ENCODE measurements around the gene PSORS1C1.
"Not testable (repeated sequence)": the region's sequence is repeated elsewhere in the genome, so short reads cannot be mapped to it uniquely, and the experiment has no call there.

PSORS1C1 gene

DNA sequence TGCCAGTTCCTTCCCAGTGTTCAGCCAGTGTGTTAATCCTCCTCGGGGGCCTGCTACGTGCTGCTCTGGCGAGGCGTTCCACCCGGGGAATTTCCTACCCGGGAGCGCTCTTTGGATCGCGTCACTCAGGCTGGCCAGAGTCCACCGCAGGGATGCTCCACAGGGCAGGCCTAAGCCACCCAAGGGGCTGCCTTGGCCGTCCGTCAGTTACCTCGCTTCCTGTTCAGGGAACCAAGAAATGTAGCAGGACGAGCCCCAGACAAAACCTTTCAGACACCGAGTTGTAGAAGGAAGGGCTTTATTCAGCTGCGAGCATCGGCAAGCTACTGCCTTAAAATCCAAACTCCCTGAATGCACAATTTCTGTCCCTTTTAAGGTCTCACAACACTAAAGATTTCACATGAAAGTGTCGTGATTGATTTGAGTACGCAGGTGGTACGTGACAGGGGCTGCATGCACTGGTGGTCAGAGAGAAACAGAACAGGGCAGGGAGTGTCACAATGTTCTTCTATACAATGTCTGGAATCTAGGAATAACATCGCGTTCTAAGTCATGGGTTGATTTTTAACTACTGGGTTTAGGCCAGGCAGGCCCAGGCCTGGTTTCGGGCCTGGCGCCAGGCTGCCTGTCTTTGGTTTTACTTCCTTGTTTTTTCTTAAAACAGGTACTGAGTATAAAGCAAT is 71.6 kb downstream of the PSORS1C1 start:
- no peaks in the 10 kb centered on the region for H3K36me3 ChIP-seq
- H3K4me3 ChIP-seq (ENCODE audit: low read depth, low read length), result no peak overlapping the region
- DNase-seq, result no peak
- no peak overlapping the region for H3K27ac ChIP-seq
- H3K9me3 ChIP-seq (ENCODE audit: severe bottlenecking), result no peaks in the 10 kb centered on the region
- TF ChIP-seq, protein P1, sequence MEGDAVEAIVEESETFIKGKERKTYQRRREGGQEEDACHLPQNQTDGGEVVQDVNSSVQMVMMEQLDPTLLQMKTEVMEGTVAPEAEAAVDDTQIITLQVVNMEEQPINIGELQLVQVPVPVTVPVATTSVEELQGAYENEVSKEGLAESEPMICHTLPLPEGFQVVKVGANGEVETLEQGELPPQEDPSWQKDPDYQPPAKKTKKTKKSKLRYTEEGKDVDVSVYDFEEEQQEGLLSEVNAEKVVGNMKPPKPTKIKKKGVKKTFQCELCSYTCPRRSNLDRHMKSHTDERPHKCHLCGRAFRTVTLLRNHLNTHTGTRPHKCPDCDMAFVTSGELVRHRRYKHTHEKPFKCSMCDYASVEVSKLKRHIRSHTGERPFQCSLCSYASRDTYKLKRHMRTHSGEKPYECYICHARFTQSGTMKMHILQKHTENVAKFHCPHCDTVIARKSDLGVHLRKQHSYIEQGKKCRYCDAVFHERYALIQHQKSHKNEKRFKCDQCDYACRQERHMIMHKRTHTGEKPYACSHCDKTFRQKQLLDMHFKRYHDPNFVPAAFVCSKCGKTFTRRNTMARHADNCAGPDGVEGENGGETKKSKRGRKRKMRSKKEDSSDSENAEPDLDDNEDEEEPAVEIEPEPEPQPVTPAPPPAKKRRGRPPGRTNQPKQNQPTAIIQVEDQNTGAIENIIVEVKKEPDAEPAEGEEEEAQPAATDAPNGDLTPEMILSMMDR (IDR thresholded peaks at IDR 0.05; ENCODE audit: low read depth, low read length), result no peak
- H3K27me3 ChIP-seq (ENCODE audit: insufficient read depth, low read depth, severe bottlenecking), result no peaks in the 10 kb centered on the region

DNA sequence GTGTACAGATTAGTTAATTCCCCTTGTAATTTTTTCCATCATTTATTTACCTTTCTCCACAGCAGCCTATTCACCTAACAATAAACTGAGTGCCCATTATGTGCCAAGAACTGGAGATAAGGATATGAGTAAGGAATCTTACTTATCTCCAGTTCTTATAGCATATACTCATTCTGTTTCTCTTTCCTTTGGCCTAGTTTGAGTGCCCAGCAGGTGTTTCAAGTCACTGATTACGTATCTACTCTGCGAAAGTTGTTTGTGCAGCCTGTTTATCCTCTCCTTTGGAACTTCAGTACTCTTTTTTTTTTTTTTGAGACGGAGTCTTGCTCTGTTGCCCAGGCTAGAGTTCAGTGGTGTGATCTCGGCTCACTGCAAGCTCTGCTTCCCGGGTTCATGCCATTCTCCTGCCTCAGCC is 73.2 kb downstream of the PSORS1C1 start:
- Histone ChIP-seq H3K27me3 (ENCODE audit: insufficient read depth, low read depth, severe bottlenecking) (no peaks in the 10 kb centered on the region), H3K9me3 (ENCODE audit: severe bottlenecking) (no peaks in the 10 kb centered on the region), H3K36me3 (no peaks in the 10 kb centered on the region), H3K4me3 (ENCODE audit: low read depth, low read length) (no peak overlapping the region), H3K27ac (no peak overlapping the region)
- TF ChIP-seq, protein P1 (IDR thresholded peaks at IDR 0.05; ENCODE audit: low read depth, low read length), result no peak
- DNase-seq, result no peak

DNA sequence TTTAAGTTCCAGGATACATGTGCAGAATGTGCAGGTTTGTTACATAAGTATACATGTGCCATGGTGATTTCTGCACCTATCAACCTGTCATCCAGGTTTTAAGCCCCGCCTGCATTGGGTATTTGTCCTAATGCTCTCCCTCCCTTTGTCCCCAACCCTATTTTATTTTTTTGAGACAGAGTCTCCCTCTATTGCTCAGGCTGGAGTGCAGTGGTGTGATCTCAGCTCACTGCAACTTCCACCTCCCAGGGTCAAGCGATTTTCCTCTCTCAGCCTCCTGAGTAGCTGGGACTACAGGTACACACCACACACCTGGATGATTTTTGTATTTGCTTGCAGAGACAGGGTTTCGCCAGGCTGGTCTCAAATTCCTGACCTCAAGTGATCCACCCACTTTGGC is 74.6 kb downstream of the PSORS1C1 start:
- not testable (repeated sequence) for H3K27ac ChIP-seq; H3K4me3 ChIP-seq (ENCODE audit: low read depth, low read length); H3K9me3 ChIP-seq (ENCODE audit: severe bottlenecking); DNase-seq; H3K36me3 ChIP-seq; H3K27me3 ChIP-seq (ENCODE audit: insufficient read depth, low read depth, severe bottlenecking)

Data from WERI-Rb-1 (cell line).